Measurements from ENCODE around the gene TARDBP. TPM values are rescaled to one million over a fixed set of nuclear protein-coding genes. Genes with fewer than 3 reads are reported as not detected.

Gene TARDBP
- total and polyA plus RNA-seq, 2 donors (not counting 1 experiment from before 2014, with no cell fraction given), result 85.2 to 222 TPM

DNA sequence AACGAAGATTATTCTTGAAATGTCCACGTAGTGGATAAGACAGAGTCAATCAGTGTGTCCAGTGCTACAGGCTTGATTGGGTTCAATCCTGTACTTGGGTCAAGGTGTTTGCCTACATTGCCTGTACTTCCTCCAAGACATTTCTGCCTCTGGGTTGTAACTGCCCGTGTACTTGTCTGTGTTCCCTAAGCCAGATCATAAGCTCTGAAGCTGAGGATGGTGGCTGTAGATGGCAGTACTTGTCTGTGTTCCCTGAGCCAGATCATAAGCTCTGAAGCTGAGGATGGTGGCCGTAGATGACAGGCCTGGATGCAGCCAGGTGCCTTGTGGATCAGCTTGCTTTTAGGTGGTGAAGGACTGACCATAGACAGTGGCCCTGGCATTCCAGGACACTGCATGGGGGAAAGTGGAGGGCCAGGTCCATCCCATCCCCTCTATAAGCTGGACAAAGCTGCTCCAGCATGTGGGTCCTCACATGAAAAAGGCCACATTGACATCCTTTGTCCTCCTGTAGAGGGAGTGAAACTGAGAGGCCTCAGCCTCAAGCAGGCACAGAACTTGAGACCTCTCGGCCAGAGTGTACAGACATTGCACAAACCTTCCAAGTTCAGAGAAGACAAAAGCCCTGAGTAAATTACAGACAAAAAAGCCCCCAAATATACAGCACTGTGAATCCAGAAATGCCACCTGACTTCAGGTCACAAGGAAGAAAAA, 49.4 kb downstream of the TARDBP start:
- Histone ChIP-seq H4K20me1 (ENCODE audit: control insufficient read depth, insufficient read depth, low read length, poor library complexity, severe bottlenecking) (peaks cover 10% of the 10 kb centered on the region), H3K4me1 (ENCODE audit: control insufficient read depth in 2 of 2, insufficient read depth in 2 of 2, low read length in 2 of 2) (peaks cover 16 to 19% of the 10 kb centered on the region in 2 donors), H2AFZ (ENCODE audit: insufficient read depth, low read depth, low read length, poor library complexity, severe bottlenecking) (no peak overlapping the region), H3K27ac (ENCODE audit: low read length in 2 of 2) (no peak overlapping the region), H3K36me3 (replicated peaks in 1 of 2; ENCODE audit: control extremely low read depth in 1 of 2, control insufficient read depth in 1 of 2, extremely low read depth in 1 of 2, insufficient read depth in 2 of 2, low read length in 1 of 2) (peaks cover 4 to 12% of the 10 kb centered on the region in 2 experiments), H3K4me3 (ENCODE audit: control extremely low read depth in 1 of 5, extremely low read depth in 1 of 5, insufficient read depth in 1 of 5, low read depth in 2 of 5, low read length in 4 of 5) (no peak overlapping the region), H3K79me2 (ENCODE audit: control insufficient read depth, insufficient read depth, low read length) (peaks cover 28% of the 10 kb centered on the region), H3K9ac (ENCODE audit: low read length) (no peak overlapping the region), H3K27me3 (replicated peaks in 1 of 4; ENCODE audit: control extremely low read depth in 1 of 4, control insufficient read depth in 3 of 4, insufficient read depth in 4 of 4, low read length in 3 of 4) (no peaks in the 10 kb centered on the region), H3K4me2 (replicated peaks; ENCODE audit: low read depth, low read length, poor library complexity, severe bottlenecking) (no peak overlapping the region), H3K9me3 (ENCODE audit: control extremely low read depth in 1 of 3, control insufficient read depth in 2 of 3, insufficient read depth in 1 of 3, low read length in 2 of 3) (peaks cover 0 to 3% (median 0%) of the 10 kb centered on the region in 3 donors)
- no peaks in the 10 kb centered on the region for H3K27me3 Mint-ChIP-seq
- no peak overlapping the region for H3K27ac Mint-ChIP-seq
- 96% methylated on average over 4 of the region's 5 CpGs for WGBS (ENCODE audit: insufficient coverage)
- H3K9me3 Mint-ChIP-seq (ENCODE audit: insufficient read depth), result no peaks in the 10 kb centered on the region
- H3K4me1 Mint-ChIP-seq, result peaks cover 25% of the 10 kb centered on the region
- CTCF ChIA-PET, result interaction anchor here (1.5 to 3.0 kb wide), 3 partner anchors 24 to 37 kb away, joined by 4 to 22 read pairs (median 5); no protein-coding TSS in a partner anchor
- no peak for ATAC-seq (ENCODE audit: low read depth)
- POLR2A ChIA-PET, result interaction anchor here (2.2 kb wide), 1 partner anchor 24 kb away, joined by 6 read pairs; no protein-coding TSS in a partner anchor
- intact Hi-C loops (cut with micrococcal nuclease), result no loop called here
- no peak for DNase-seq
- no peak for TF ChIP-seq EZH2 (IDR thresholded peaks at IDR 0.05; ENCODE audit: borderline replicate concordance, insufficient read depth, low read depth, low read length, poor library complexity, severe bottlenecking)
- no peak for TF ChIP-seq CTCF (IDR thresholded peaks at IDR 0.05)
- H3K4me3 Mint-ChIP-seq, result peak overlapping the region; percentile 30

DNA sequence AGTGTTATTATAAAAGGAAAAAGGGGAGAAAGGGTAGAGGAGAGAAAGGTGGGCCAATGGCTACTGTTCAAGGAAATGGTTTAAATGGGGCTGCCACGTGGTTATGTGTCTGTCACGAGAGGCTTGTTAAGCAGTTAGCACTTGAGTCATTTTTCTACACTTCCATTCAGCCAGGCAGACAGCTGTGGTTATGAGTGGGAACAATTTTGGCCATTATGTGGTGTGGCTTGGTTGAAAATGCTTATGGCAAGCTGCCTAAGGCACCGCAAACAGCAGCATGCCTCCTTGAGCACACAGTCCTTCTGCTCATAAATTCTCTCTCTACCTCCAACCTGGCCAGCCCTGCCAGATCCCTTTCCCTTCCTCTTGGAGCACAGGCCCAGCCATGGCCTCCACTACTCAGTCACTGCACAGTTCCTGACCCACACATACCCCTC, 50.5 kb downstream of the TARDBP start:
- peaks cover 0 to 3% (median 0%) of the 10 kb centered on the region in 3 donors for H3K9me3 ChIP-seq (ENCODE audit: control extremely low read depth in 1 of 3, control insufficient read depth in 2 of 3, insufficient read depth in 1 of 3, low read length in 2 of 3)
- peaks cover 16 to 19% of the 10 kb centered on the region in 2 donors for H3K4me1 ChIP-seq (ENCODE audit: control insufficient read depth in 2 of 2, insufficient read depth in 2 of 2, low read length in 2 of 2)
- ATAC-seq (ENCODE audit: low read depth) (no peak), DNase-seq (no peak)
- no peak overlapping the region for H3K9ac ChIP-seq (ENCODE audit: low read length)
- Mint-ChIP-seq H3K4me3 (no peak overlapping the region), H3K9me3 (ENCODE audit: insufficient read depth) (no peaks in the 10 kb centered on the region), H3K27ac (peak overlapping the region; percentile 73), H3K4me1 (peaks cover 25% of the 10 kb centered on the region), H3K27me3 (no peaks in the 10 kb centered on the region)
- ChIA-PET POLR2A (no interaction called here), CTCF (interaction anchor here (1.6 to 1.7 kb wide), 2 partner anchors 25 to 36 kb away, joined by 5 read pairs; no protein-coding TSS in a partner anchor)
- peaks cover 28% of the 10 kb centered on the region for H3K79me2 ChIP-seq (ENCODE audit: control insufficient read depth, insufficient read depth, low read length)
- intact Hi-C loops (cut with micrococcal nuclease), result no loop called here
- H3K27me3 ChIP-seq (replicated peaks in 1 of 4; ENCODE audit: control extremely low read depth in 1 of 4, control insufficient read depth in 3 of 4, insufficient read depth in 4 of 4, low read length in 3 of 4), result no peaks in the 10 kb centered on the region
- no peak overlapping the region for H3K4me3 ChIP-seq (ENCODE audit: control extremely low read depth in 1 of 5, extremely low read depth in 1 of 5, insufficient read depth in 1 of 5, low read depth in 2 of 5, low read length in 4 of 5)
- H3K27ac ChIP-seq (ENCODE audit: low read length in 2 of 2), result no peak overlapping the region
- peaks cover 10% of the 10 kb centered on the region for H4K20me1 ChIP-seq (ENCODE audit: control insufficient read depth, insufficient read depth, low read length, poor library complexity, severe bottlenecking)
- peaks cover 4 to 19% of the 10 kb centered on the region in 2 experiments for H3K36me3 ChIP-seq (replicated peaks in 1 of 2; ENCODE audit: control extremely low read depth in 1 of 2, control insufficient read depth in 1 of 2, extremely low read depth in 1 of 2, insufficient read depth in 2 of 2, low read length in 1 of 2)
- H2AFZ ChIP-seq (ENCODE audit: insufficient read depth, low read depth, low read length, poor library complexity, severe bottlenecking), result no peak overlapping the region
- TF ChIP-seq EZH2 (IDR thresholded peaks at IDR 0.05; ENCODE audit: borderline replicate concordance, insufficient read depth, low read depth, low read length, poor library complexity, severe bottlenecking), result no peak
- no peak for TF ChIP-seq CTCF (IDR thresholded peaks at IDR 0.05)
- no peak overlapping the region for H3K4me2 ChIP-seq (replicated peaks; ENCODE audit: low read depth, low read length, poor library complexity, severe bottlenecking)
- WGBS (ENCODE audit: insufficient coverage), result no CpG with 5 or more reads among the region's 3 CpGs
